K562 (cell line): Measurements from ENCODE around the gene MPC1. TPM values are rescaled to one million over a fixed set of nuclear protein-coding genes. Genes with fewer than 3 reads are reported as not detected.

Source experiments
- CBFA2T2 ChIP-seq: fragments of 450-650 bp; conservative IDR thresholded peaks from 2 replicates; pipeline ENCODE4 v1.6.1; 2017; ENCODE audit warnings: mild to moderate bottlenecking
- CREBBP ChIP-seq: IDR thresholded peaks from one replicate; pipeline ENCODE4 v1.6.1; 2012; ENCODE audit warnings: low read depth, mild to moderate bottlenecking, control low read depth, inconsistent platforms, low read length
- E2F8 ChIP-seq: fragments of 450-650 bp; IDR thresholded peaks from 2 replicates; pipeline ENCODE4 v1.7.1; 2018; ENCODE audit warnings: mild to moderate bottlenecking, low read depth; ENCODE audit not compliant: partially characterized antibody
- KAT7 ChIP-seq: sonication (generic); formaldehyde crosslinking; IDR thresholded peaks from 2 replicates; pipeline ENCODE4 v1.8.0; 2022; ENCODE audit warnings: missing genetic modification reagents, mild to moderate bottlenecking, borderline replicate concordance
- KLF10 ChIP-seq: fragments of 250-450 bp; sonication (Bioruptor Pico); IDR thresholded peaks from 2 replicates; pipeline ENCODE4 v1.6.1; 2021; ENCODE audit warnings: matching md5 sums
- MTF1 ChIP-seq: fragments of 250-450 bp; sonication (Bioruptor Pico); IDR thresholded peaks from 2 replicates; pipeline ENCODE4 v1.9.0; 2021; ENCODE audit warnings: moderate library complexity, mild to moderate bottlenecking, inconsistent platforms, borderline replicate concordance
- RREB1 ChIP-seq: fragments of 250-450 bp; sonication (Bioruptor Pico); IDR thresholded peaks from 2 replicates; pipeline ENCODE4 v1.4.0; 2020
- SIX5 ChIP-seq, 2 experiments: IDR thresholded peaks; 2 replicates each; pipeline ENCODE4 v1.6.1; 2011; ENCODE audit warnings: low read length in 2 of 2, borderline replicate concordance in 1 of 2, low read depth in 1 of 2, mild to moderate bottlenecking in 1 of 2, moderate library complexity in 1 of 2; ENCODE audit not compliant: insufficient read depth in 1 of 2
- SOX6 ChIP-seq: fragments of 450-650 bp; IDR thresholded peaks from 2 replicates; pipeline ENCODE4 v1.6.1; 2014; ENCODE audit warnings: mild to moderate bottlenecking
- SUPT5H ChIP-seq: fragments of 450-650 bp; IDR thresholded peaks from 2 replicates; pipeline ENCODE4 v1.6.1; 2016
- TAL1 ChIP-seq: fragments of 450-650 bp; IDR thresholded peaks from 2 replicates; pipeline ENCODE4 v1.6.1; 2016; ENCODE audit warnings: mild to moderate bottlenecking
- TGIF2 ChIP-seq: sonication (generic); formaldehyde crosslinking; IDR thresholded peaks from 2 replicates; pipeline ENCODE4 v1.8.1; 2022; ENCODE audit warnings: mild to moderate bottlenecking, missing genetic modification reagents, moderate library complexity
- U2AF2 ChIP-seq: fragments of 200-400 bp; formaldehyde crosslinking; optimal IDR thresholded peaks from 2 replicates; pipeline ENCODE3; 2017; ENCODE audit warnings: low read depth, mild to moderate bottlenecking, low read length
- USF2 ChIP-seq: sonication (generic); formaldehyde crosslinking; IDR thresholded peaks from 2 replicates; pipeline ENCODE4 v1.5.0; 2020; ENCODE audit warnings: missing genetic modification reagents
- ZNF197 ChIP-seq: fragments of 200-800 bp; sonication (Bioruptor generic); IDR thresholded peaks from 2 replicates; pipeline ENCODE4 v1.6.1; 2016; ENCODE audit warnings: low read depth, missing genetic modification characterization, missing compliant biosample characterization
- ZNF23 ChIP-seq: fragments of 250-450 bp; sonication (Bioruptor Pico); IDR thresholded peaks from 2 replicates; pipeline ENCODE4 v1.4.0; 2020; ENCODE audit warnings: mild to moderate bottlenecking
- ZNF253 ChIP-seq: fragments of 250-450 bp; sonication (Bioruptor Pico); conservative IDR thresholded peaks from 2 replicates; pipeline ENCODE4 v1.6.1; 2021; ENCODE audit warnings: mild to moderate bottlenecking
- ZNF583 ChIP-seq: fragments of 250-450 bp; sonication (Bioruptor Pico); IDR thresholded peaks from 2 replicates; pipeline ENCODE4 v1.4.0; 2020
- polyA plus RNA-seq, 8 experiments: library from polyadenylated mRNA; depleted of rRNA in 4 of 8; stranded (reverse) in 5 of 8; unstranded in 3 of 8; fragments of >200 nt; fragmentation: Nextera tagmentation in 2 of 8; fragmentation: Illumina TruSeq in 1 of 8; extraction: Ambion mirVana in 2 of 8; extraction: Trizol in 1 of 8; gene quantifications; 2 replicates each; pipeline versions ENCODE4 v1.2.1 to v1.2.3, GENCODE V29; 2011 to 2014; ENCODE audit warnings: inconsistent platforms in 1 of 8, missing spikeins in 1 of 8
- total RNA-seq, 7 experiments: library from RNA; depleted of rRNA in 6 of 7; stranded (reverse); fragments of >200 nt in 6 of 7; fragmentation: Illumina TruSeq in 2 of 7; extraction: Trizol in 2 of 7; gene quantifications; 2 replicates each; pipeline versions ENCODE4 v1.2.1 to v1.2.3, GENCODE V29; 2011 to 2021; ENCODE audit warnings: low replicate concordance in 1 of 7

The MPC1 gene
- total and polyA plus RNA-seq, 9 of the 15 experiments (the other 6 are each of a cell fraction or from before 2014, with no cell fraction given): 78.6 to 185 (median 138) TPM

GRCh38 chr6:166381733-166382499, 824 bp downstream of the MPC1 start (continued):
- TF ChIP-seq ZNF23 (CRISPR knock-in tag) (no peak), RREB1 (CRISPR knock-in tag) (no peak), CREBBP (no peak), USF2 (CRISPR knock-in tag) (no peak), KAT7 (CRISPR knock-in tag) (no peak), SOX6 (peak; percentile 71), SUPT5H (no peak), ZNF583 (CRISPR knock-in tag) (no peak), CBFA2T2 (no peak), MTF1 (CRISPR knock-in tag) (no peak), U2AF2 (no peak), TGIF2 (CRISPR knock-in tag) (no peak), E2F8 (no peak), KLF10 (no peak), SIX5 (IDR thresholded peaks at IDR 0.05; ENCODE audit: borderline replicate concordance in 1 of 2, insufficient read depth in 1 of 2, low read depth in 1 of 2, low read length in 2 of 2) (no peak), ZNF197 (no peak), TAL1 (no peak), ZNF253 (CRISPR knock-in tag) (no peak)
